Measurements from ENCODE around the gene MYMX. TPM values are rescaled to one million over a fixed set of nuclear protein-coding genes. Genes with fewer than 3 reads are reported as not detected.

The MYMX gene
- total and polyA plus RNA-seq, 2 of the 13 experiments (the other 11 are each of a cell fraction or from before 2014, with no cell fraction given): not detected

DNA sequence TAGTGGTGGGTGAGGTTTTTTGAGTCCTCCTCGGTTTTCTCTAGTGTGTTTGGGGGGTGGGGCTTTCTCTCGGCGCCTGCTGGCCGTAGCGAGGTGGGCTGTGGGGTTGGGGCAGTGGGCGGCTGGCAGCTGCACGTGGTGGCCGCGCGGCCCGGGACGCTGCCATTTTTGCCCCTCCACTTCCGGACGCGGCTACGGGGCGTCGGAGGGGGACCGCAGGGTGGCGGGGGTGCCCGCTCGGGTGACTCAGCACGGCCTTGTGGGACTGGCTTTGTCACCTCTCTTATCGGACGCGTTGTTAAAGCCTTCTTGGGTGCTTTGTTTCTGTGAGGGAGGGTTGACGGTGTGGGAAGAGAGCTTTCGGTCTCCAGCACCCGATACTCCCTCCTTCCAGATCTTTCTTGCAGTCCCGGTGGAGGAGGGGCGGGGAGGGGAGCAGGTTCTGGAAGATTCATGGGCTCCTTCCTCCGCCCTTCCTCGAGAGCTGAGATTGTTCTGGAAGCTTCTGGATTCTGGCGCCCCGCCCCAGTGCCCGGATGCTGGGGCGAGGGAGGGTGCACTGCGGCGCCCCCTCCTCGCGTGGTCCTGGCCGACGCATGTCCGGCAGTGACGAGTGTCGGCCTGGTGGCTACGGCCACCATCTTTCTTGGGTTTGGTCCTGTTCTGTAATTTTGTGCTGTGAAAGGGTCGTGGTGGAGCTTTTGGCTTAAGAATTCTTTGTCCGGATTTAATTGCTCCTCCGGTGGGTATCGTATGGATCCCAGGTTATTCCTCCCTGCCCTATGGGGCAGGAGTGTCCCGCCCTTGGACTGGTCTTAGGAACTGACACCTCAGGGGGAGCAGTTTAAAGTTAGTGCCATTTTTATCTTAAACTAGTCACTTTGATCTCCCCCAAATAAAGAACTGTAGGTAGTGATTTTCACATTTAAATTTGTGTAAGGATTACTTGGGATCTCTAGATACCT lies 30.9 kb downstream of the MYMX start (continued):
- TF ChIP-seq, protein P1, sequence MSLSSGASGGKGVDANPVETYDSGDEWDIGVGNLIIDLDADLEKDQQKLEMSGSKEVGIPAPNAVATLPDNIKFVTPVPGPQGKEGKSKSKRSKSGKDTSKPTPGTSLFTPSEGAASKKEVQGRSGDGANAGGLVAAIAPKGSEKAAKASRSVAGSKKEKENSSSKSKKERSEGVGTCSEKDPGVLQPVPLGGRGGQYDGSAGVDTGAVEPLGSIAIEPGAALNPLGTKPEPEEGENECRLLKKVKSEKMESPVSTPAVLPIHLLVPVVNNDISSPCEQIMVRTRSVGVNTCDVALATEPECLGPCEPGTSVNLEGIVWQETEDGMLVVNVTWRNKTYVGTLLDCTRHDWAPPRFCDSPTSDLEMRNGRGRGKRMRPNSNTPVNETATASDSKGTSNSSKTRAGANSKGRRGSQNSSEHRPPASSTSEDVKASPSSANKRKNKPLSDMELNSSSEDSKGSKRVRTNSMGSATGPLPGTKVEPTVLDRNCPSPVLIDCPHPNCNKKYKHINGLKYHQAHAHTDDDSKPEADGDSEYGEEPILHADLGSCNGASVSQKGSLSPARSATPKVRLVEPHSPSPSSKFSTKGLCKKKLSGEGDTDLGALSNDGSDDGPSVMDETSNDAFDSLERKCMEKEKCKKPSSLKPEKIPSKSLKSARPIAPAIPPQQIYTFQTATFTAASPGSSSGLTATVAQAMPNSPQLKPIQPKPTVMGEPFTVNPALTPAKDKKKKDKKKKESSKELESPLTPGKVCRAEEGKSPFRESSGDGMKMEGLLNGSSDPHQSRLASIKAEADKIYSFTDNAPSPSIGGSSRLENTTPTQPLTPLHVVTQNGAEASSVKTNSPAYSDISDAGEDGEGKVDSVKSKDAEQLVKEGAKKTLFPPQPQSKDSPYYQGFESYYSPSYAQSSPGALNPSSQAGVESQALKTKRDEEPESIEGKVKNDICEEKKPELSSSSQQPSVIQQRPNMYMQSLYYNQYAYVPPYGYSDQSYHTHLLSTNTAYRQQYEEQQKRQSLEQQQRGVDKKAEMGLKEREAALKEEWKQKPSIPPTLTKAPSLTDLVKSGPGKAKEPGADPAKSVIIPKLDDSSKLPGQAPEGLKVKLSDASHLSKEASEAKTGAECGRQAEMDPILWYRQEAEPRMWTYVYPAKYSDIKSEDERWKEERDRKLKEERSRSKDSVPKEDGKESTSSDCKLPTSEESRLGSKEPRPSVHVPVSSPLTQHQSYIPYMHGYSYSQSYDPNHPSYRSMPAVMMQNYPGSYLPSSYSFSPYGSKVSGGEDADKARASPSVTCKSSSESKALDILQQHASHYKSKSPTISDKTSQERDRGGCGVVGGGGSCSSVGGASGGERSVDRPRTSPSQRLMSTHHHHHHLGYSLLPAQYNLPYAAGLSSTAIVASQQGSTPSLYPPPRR (CRISPR knock-in tag; IDR thresholded peaks at IDR 0.05; ENCODE audit: borderline replicate concordance): 0 out of 2 replicates have a peak, but pooled peaks have one; percentile 6
- TF ChIP-seq ZNF317 (CRISPR knock-in tag; IDR thresholded peaks at IDR 0.05) (peak; percentile 32; the same call in 1 of the 2 replicates), NKX3-1 (CRISPR knock-in tag; IDR thresholded peaks at IDR 0.05) (no peak), NFYB (CRISPR knock-in tag; IDR thresholded peaks at IDR 0.05) (no peak), SMARCC2 (IDR thresholded peaks at IDR 0.05) (no peak), ZNF354B (CRISPR knock-in tag; IDR thresholded peaks at IDR 0.05) (no peak), ZNF253 (CRISPR knock-in tag; IDR thresholded peaks at IDR 0.05; ENCODE audit: borderline replicate concordance) (no peak; the same call in 1 of the 2 replicates), MIXL1 (CRISPR knock-in tag; IDR thresholded peaks at IDR 0.05) (no peak), HES4 (CRISPR knock-in tag; IDR thresholded peaks at IDR 0.05; ENCODE audit: borderline replicate concordance) (peak; percentile 12; the same call in 1 of the 2 replicates), ZNF652 (CRISPR knock-in tag; IDR thresholded peaks at IDR 0.05; ENCODE audit: borderline replicate concordance, low read depth) (no peak), HMG20A (CRISPR knock-in tag; IDR thresholded peaks at IDR 0.05; ENCODE audit: borderline replicate concordance) (no peak)
- TF ChIP-seq, protein P2, sequence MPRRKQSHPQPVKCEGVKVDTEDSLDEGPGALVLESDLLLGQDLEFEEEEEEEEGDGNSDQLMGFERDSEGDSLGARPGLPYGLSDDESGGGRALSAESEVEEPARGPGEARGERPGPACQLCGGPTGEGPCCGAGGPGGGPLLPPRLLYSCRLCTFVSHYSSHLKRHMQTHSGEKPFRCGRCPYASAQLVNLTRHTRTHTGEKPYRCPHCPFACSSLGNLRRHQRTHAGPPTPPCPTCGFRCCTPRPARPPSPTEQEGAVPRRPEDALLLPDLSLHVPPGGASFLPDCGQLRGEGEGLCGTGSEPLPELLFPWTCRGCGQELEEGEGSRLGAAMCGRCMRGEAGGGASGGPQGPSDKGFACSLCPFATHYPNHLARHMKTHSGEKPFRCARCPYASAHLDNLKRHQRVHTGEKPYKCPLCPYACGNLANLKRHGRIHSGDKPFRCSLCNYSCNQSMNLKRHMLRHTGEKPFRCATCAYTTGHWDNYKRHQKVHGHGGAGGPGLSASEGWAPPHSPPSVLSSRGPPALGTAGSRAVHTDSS (CRISPR knock-in tag; conservative IDR thresholded peaks at IDR 0.05): no peak
- TF ChIP-seq, protein P3, sequence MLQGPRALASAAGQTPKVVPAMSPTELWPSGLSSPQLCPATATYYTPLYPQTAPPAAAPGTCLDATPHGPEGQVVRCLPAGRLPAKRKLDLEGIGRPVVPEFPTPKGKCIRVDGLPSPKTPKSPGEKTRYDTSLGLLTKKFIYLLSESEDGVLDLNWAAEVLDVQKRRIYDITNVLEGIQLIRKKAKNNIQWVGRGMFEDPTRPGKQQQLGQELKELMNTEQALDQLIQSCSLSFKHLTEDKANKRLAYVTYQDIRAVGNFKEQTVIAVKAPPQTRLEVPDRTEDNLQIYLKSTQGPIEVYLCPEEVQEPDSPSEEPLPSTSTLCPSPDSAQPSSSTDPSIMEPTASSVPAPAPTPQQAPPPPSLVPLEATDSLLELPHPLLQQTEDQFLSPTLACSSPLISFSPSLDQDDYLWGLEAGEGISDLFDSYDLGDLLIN (CRISPR knock-in tag; IDR thresholded peaks at IDR 0.05; ENCODE audit: borderline replicate concordance): no peak
- TF ChIP-seq, protein P4, sequence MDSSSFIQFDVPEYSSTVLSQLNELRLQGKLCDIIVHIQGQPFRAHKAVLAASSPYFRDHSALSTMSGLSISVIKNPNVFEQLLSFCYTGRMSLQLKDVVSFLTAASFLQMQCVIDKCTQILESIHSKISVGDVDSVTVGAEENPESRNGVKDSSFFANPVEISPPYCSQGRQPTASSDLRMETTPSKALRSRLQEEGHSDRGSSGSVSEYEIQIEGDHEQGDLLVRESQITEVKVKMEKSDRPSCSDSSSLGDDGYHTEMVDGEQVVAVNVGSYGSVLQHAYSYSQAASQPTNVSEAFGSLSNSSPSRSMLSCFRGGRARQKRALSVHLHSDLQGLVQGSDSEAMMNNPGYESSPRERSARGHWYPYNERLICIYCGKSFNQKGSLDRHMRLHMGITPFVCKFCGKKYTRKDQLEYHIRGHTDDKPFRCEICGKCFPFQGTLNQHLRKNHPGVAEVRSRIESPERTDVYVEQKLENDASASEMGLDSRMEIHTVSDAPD (CRISPR knock-in tag; IDR thresholded peaks at IDR 0.05): no peak
- TF ChIP-seq, protein P5, sequence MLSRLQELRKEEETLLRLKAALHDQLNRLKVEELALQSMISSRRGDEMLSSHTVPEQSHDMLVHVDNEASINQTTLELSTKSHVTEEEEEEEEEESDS (CRISPR knock-in tag; IDR thresholded peaks at IDR 0.05; ENCODE audit: borderline replicate concordance): no peak
- TF ChIP-seq, protein P6, sequence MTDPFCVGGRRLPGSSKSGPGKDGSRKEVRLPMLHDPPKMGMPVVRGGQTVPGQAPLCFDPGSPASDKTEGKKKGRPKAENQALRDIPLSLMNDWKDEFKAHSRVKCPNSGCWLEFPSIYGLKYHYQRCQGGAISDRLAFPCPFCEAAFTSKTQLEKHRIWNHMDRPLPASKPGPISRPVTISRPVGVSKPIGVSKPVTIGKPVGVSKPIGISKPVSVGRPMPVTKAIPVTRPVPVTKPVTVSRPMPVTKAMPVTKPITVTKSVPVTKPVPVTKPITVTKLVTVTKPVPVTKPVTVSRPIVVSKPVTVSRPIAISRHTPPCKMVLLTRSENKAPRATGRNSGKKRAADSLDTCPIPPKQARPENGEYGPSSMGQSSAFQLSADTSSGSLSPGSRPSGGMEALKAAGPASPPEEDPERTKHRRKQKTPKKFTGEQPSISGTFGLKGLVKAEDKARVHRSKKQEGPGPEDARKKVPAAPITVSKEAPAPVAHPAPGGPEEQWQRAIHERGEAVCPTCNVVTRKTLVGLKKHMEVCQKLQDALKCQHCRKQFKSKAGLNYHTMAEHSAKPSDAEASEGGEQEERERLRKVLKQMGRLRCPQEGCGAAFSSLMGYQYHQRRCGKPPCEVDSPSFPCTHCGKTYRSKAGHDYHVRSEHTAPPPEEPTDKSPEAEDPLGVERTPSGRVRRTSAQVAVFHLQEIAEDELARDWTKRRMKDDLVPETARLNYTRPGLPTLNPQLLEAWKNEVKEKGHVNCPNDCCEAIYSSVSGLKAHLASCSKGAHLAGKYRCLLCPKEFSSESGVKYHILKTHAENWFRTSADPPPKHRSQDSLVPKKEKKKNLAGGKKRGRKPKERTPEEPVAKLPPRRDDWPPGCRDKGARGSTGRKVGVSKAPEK (CRISPR knock-in tag; IDR thresholded peaks at IDR 0.05; ENCODE audit: borderline replicate concordance): 0 out of 2 replicates have a peak, but pooled peaks have one; percentile 62
